Mesendoderm (in vitro differentiated cells): ENCODE data around the gene EXPH5.

Experiments
- DNase-seq: peaks from one replicate; pipeline ENCODE4 v3.0.0; 2013
- H2AK5ac ChIP-seq: 2 replicates; pipeline ENCODE4 v1.6.1; 2013; ENCODE audit warnings: low read length, inconsistent platforms
- H2BK120ac ChIP-seq: 2 replicates; pipeline ENCODE4 v1.6.1; 2013; ENCODE audit warnings: low read depth, mild to moderate bottlenecking, low read length, moderate library complexity, mixed read lengths
- H2BK15ac ChIP-seq: replicated peaks from 2 replicates; pipeline ENCODE4 v1.6.1; 2013; ENCODE audit warnings: low read depth, mild to moderate bottlenecking, moderate library complexity
- H2BK5ac ChIP-seq: 2 replicates; pipeline ENCODE4 v1.6.1; 2013; ENCODE audit warnings: low read length, inconsistent platforms
- H3K18ac ChIP-seq: 2 replicates; pipeline ENCODE4 v1.6.1; 2013; ENCODE audit warnings: mild to moderate bottlenecking, low read length, mixed read lengths
- H3K23ac ChIP-seq: one replicate; pipeline ENCODE4 v1.6.1; 2013; ENCODE audit warnings: low read length
- H3K27ac ChIP-seq: 2 replicates; pipeline ENCODE4 v1.5.1; 2013; ENCODE audit warnings: low read depth, mild to moderate bottlenecking, inconsistent platforms, low read length, moderate library complexity
- H3K27me3 ChIP-seq: 2 replicates; pipeline ENCODE4 v1.6.1; 2013; ENCODE audit warnings: low read length, control low read depth, mild to moderate bottlenecking, inconsistent platforms; ENCODE audit not compliant: insufficient read depth, poor library complexity
- H3K36me3 ChIP-seq: 2 replicates; pipeline ENCODE4 v1.6.1; 2013; ENCODE audit warnings: low read length, inconsistent platforms; ENCODE audit not compliant: control insufficient read depth, insufficient read depth
- H3K4ac ChIP-seq: one replicate; pipeline ENCODE4 v1.6.1; 2013; ENCODE audit warnings: low read depth, mild to moderate bottlenecking, low read length, moderate library complexity
- H3K4me1 ChIP-seq: 2 replicates; pipeline ENCODE4 v1.6.1; 2013; ENCODE audit warnings: low read depth, low read length, inconsistent platforms; ENCODE audit not compliant: control insufficient read depth
- H3K4me2 ChIP-seq: 2 replicates; pipeline ENCODE4 v1.6.1; 2013; ENCODE audit warnings: low read length
- H3K4me3 ChIP-seq: 2 replicates; pipeline ENCODE4 v1.5.1; 2013; ENCODE audit warnings: mild to moderate bottlenecking, low read length
- H3K56ac ChIP-seq: one replicate; pipeline ENCODE4 v1.6.1; 2013; ENCODE audit warnings: low read length
- H3K79me1 ChIP-seq: 2 replicates; pipeline ENCODE4 v1.6.1; 2013; ENCODE audit warnings: low read length, inconsistent platforms
- H3K79me2 ChIP-seq: 2 replicates; pipeline ENCODE4 v1.6.1; 2013; ENCODE audit warnings: mild to moderate bottlenecking, low read length; ENCODE audit not compliant: control insufficient read depth, insufficient read depth
- H3K9ac ChIP-seq: 2 replicates; pipeline ENCODE4 v1.6.1; 2013; ENCODE audit warnings: low read length, inconsistent platforms
- H4K5ac ChIP-seq: one replicate; pipeline ENCODE4 v1.6.1; 2013; ENCODE audit warnings: low read length
- H4K8ac ChIP-seq: one replicate; pipeline ENCODE4 v1.6.1; 2013; ENCODE audit warnings: low read depth, mild to moderate bottlenecking, control low read depth, low read length, moderate library complexity
- WGBS: extraction: QIAGEN DNeasy Blood & Tissue Kit; methylation state at CpG from one replicate; pipeline ENCODE4 v1.1.7; 2013; ENCODE audit warnings: low lambda C conversion rate, missing lambda C conversion rate; ENCODE audit not compliant: insufficient coverage; ENCODE audit errors: extremely low coverage; 5-methylcytosine and 5-hydroxymethylcytosine counted together

EXPH5 gene

GRCh38 chr11:108468478-108468864 lies 125.1 kb downstream of the EXPH5 start:
- H3K23ac ChIP-seq = no peak overlapping the region
- H3K36me3 ChIP-seq = no peaks in the 10 kb centered on the region
- no peak overlapping the region for H4K8ac ChIP-seq
- H2BK15ac ChIP-seq = no peak overlapping the region
- no peak overlapping the region for H3K56ac ChIP-seq
- H3K4me2 ChIP-seq = no peak overlapping the region
- no peak overlapping the region for H3K27ac ChIP-seq
- no peak overlapping the region for H2BK120ac ChIP-seq
- no peak overlapping the region for H2BK5ac ChIP-seq
- DNase-seq = no peak
- H2AK5ac ChIP-seq = no peak overlapping the region
- H3K79me1 ChIP-seq = no peaks in the 10 kb centered on the region
- no peak overlapping the region for H4K5ac ChIP-seq
- no CpG with 5 or more reads among the region's 1 CpG for WGBS
- H3K27me3 ChIP-seq = no peaks in the 10 kb centered on the region
- no peaks in the 10 kb centered on the region for H3K79me2 ChIP-seq
- H3K4me1 ChIP-seq = no peaks in the 10 kb centered on the region
- H3K4ac ChIP-seq = no peak overlapping the region
- H3K18ac ChIP-seq = no peak overlapping the region
- H3K9ac ChIP-seq = no peak overlapping the region
- no peak overlapping the region for H3K4me3 ChIP-seq

GRCh38 chr11:108467091-108467823 lies 126.3 kb downstream of the EXPH5 start, which contains the start of gene C11orf65:
C11orf65 (minus strand) TSS chr11:108467529; CDS start chr11:108461559, 5,970 bp downstream.
- DNase-seq = peak; percentile 98
- H3K23ac ChIP-seq = no peak within 1 kb of the TSS
- H3K79me2 ChIP-seq = no peaks in the 10 kb centered on the region
- peak within 1 kb of the TSS; percentile 64 for H3K18ac ChIP-seq
- peak within 1 kb of the TSS; percentile 56 for H4K8ac ChIP-seq
- no peak within 1 kb of the TSS for H2BK120ac ChIP-seq
- peak within 1 kb of the TSS; percentile 90 for H3K9ac ChIP-seq
- peak within 1 kb of the TSS; percentile 62 for H3K4me2 ChIP-seq
- H3K27me3 ChIP-seq = no peaks in the 10 kb centered on the region
- H2BK5ac ChIP-seq = peak within 1 kb of the TSS; percentile 52
- peak within 1 kb of the TSS; percentile 76 for H3K4me3 ChIP-seq
- H2AK5ac ChIP-seq = no peak within 1 kb of the TSS
- no peaks in the 10 kb centered on the region for H3K36me3 ChIP-seq
- peak within 1 kb of the TSS; percentile 88 for H3K4ac ChIP-seq
- H2BK15ac ChIP-seq = no peak within 1 kb of the TSS
- no CpG with 5 or more reads among the region's 35 CpGs for WGBS
- no peaks in the 10 kb centered on the region for H3K4me1 ChIP-seq
- H4K5ac ChIP-seq = peak within 1 kb of the TSS; percentile 18
- H3K27ac ChIP-seq = peak within 1 kb of the TSS; percentile 83
- H3K56ac ChIP-seq = peak within 1 kb of the TSS; percentile 92
- H3K79me1 ChIP-seq = no peaks in the 10 kb centered on the region

GRCh38 chr11:108466405-108466804 lies 127.2 kb downstream of the EXPH5 start:
- H4K8ac ChIP-seq = no peak overlapping the region
- H3K4me1 ChIP-seq = no peaks in the 10 kb centered on the region
- H3K56ac ChIP-seq = no peak overlapping the region
- H4K5ac ChIP-seq = no peak overlapping the region
- no peak overlapping the region for H2AK5ac ChIP-seq
- no peaks in the 10 kb centered on the region for H3K79me2 ChIP-seq
- no peak overlapping the region for H2BK5ac ChIP-seq
- H2BK15ac ChIP-seq = no peak overlapping the region
- no peaks in the 10 kb centered on the region for H3K36me3 ChIP-seq
- no peak overlapping the region for H3K4me2 ChIP-seq
- H3K4me3 ChIP-seq = no peak overlapping the region
- H3K4ac ChIP-seq = peak overlapping the region; percentile 3
- H3K18ac ChIP-seq = no peak overlapping the region
- no peak for DNase-seq
- no peak overlapping the region for H3K9ac ChIP-seq
- no peaks in the 10 kb centered on the region for H3K79me1 ChIP-seq
- no peaks in the 10 kb centered on the region for H3K27me3 ChIP-seq
- no CpG with 5 or more reads among the region's 7 CpGs for WGBS
- no peak overlapping the region for H3K23ac ChIP-seq
- H2BK120ac ChIP-seq = no peak overlapping the region
- H3K27ac ChIP-seq = no peak overlapping the region
